C4-2B (cell line): ENCODE data around the gene PSMB5.

Source experiments
- H3K27ac ChIP-seq: fragments of 450-650 bp; 2 replicates; pipeline ENCODE4 v1.5.1; 2017
- CTCF ChIP-seq: fragments of 450-650 bp; conservative IDR thresholded peaks from 2 replicates; pipeline ENCODE4 v1.5.1; 2017; ENCODE audit warnings: mild to moderate bottlenecking
- ZFX ChIP-seq: fragments of 450-650 bp; IDR thresholded peaks from 2 replicates; pipeline ENCODE4 v1.6.1; 2017

The PSMB5 gene

DNA sequence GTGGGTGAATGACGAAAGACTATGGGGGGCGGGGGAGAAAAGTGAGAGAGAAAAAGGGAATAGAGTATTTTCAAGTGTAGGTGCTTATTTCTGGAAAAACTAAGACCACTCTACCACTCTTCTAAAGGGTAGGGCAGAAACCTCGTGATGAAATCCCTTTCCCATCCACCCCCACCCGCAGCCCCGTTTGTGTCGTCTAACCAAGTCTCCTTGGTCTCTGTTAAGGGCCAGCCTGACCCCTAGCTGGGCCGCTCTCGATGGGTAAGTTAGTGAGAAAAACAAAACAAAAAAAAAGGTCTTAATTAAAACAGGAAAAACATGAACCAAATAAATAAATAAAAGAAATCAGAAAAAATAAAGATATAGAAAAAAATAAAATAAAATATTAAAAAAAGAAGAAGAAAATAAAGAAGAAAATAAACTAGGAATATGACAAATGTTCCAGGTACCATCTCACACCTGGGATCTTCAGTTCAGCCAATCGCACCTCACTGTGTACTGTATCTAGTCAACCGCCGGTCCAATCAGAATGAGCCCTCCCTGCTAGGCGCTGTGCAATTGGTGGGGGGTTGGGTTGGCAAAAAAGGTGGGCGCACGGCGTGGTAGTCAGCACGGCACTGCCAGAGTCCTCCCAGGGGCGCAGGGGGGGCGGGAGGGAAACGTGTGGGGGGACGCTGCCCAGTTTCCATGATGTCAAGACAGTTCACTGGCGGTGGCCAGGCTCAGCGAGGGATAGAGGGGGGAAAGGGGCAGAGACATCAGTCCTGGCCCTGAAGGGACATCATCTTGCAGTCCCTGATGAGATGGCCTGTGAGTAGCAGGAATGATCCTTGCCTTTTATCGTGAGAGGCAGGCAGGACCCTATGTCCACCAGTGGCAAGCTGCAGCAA lies 32.4 kb upstream of the PSMB5 start:
- TF ChIP-seq CTCF (no peak), ZFX (no peak)
- H3K27ac ChIP-seq, result no peak overlapping the region

DNA sequence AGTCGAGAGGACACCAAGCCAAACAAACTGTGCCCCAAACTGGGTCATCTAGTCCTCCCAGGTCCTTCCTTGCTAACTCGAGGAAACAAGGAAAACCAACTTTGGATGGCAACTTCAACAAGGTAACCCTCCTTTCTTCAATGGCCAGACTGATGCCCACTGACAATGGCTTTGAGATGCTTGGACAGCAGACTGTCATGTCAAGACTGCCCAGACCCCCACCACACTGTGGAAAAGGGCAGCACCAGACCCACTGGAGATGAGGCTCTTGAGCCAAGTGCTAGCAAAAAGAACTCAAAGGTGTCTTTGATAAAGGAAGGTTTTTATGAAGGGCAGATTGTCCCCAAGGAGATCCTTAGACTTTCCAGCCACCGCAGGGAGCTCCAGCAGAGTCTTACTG lies 31.7 kb upstream of the PSMB5 start:
- no peak overlapping the region for H3K27ac ChIP-seq
- no peak for TF ChIP-seq CTCF
- no peak for TF ChIP-seq ZFX

DNA sequence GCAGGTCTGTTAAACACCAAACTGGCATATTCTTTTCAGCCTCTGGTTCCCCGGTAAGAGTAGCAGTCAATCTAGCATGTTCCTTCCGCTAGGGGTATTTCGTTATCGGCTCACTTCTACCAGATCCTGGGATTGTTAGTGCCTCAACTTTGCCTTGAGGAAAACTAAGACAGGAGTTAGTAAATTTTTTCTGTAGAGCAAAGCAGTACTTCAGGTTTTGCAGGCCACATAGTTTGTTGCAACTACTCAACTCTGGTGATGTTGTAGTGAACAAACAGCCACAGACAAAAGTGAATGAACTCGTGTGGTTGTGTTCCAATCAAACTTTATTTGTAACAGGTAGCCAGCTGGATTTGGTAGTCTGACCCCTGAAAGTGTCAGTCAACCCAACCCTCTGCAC lies 28.9 kb upstream of the PSMB5 start:
- TF ChIP-seq ZFX (no peak), CTCF (no peak)
- no peak overlapping the region for H3K27ac ChIP-seq

- TF ChIP-seq CTCF, result no peak
- no peak for TF ChIP-seq ZFX
- H3K27ac ChIP-seq, result no peak overlapping the region
Measured at GRCh38 chr14:23062002-23062401, 27.3 kb upstream of the PSMB5 start.

GRCh38 chr14:23060536-23061260 lies 26.0 kb upstream of the PSMB5 start:
- TF ChIP-seq CTCF, result no peak
- TF ChIP-seq ZFX, result no peak
- no peak overlapping the region for H3K27ac ChIP-seq

DNA sequence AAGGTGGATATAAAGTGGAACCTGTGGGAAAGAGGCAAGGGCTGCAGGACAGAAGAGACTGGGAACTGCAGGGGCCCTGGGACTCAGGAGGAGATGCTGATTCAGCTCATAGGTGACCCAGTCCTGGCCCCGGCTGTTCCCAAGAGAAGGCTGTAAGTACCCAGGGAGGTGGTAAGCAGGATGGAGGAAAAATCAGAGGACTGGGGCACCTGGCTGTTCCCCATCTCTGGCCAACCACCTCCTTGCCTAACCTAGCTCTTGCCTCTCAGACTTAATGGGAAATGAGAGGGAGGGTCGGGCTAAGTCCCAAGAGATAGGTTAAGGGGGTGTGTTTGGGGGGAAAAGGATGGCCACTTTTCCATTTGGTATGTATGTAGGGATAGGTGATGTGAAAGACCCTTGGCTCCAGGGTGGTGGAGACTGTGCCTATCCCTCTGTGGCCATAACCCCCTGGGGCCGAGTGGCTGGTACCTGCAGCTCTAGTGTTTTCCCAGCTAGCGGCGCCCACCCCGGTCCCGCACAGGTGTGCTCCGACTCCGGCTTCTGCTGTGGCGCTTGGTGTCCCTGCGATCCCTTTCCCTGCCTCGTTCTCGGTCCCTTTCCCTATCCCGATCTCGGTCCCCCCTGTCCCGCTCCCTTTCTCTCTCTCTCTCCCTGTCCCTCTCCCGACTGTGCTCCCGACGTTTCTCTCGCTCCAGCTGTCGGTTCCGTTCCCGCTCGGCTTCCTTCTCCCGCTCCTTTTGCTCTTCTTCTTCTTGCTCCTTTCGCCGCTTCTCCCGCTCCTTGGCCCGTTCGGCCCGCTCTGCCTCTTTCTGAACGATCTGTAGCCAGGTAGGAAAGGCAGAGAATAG lies 24.2 kb upstream of the PSMB5 start:
- no peak overlapping the region for H3K27ac ChIP-seq
- TF ChIP-seq CTCF (no peak), ZFX (no peak)
